ENCODE measurements around the gene CAAP1.

CAAP1 gene

GRCh38 chr9:26925609-26926008, 33.0 kb upstream of the CAAP1 start:
- Histone ChIP-seq H3K9me3 (replicated peaks; ENCODE audit: insufficient read depth, low read length) (no peaks in the 10 kb centered on the region), H3K79me2 (ENCODE audit: low read length) (no peaks in the 10 kb centered on the region; the same call in 1 of the 2 replicates), H3K4me2 (ENCODE audit: low read depth, low read length) (no peak overlapping the region), H2AFZ (ENCODE audit: low read length) (no peak overlapping the region), H3K36me3 (replicated peaks; ENCODE audit: insufficient read depth, low read length) (no peaks in the 10 kb centered on the region), H4K20me1 (ENCODE audit: insufficient read depth, low read length) (no peaks in the 10 kb centered on the region), H3K27me3 (replicated peaks; ENCODE audit: insufficient read depth, low read length) (no peaks in the 10 kb centered on the region), H3K9ac (ENCODE audit: low read length) (no peak overlapping the region), H3K27ac (ENCODE audit: low read length) (no peak overlapping the region), H3K4me1 (ENCODE audit: low read length) (no peaks in the 10 kb centered on the region), H3K9me2 (replicated peaks; ENCODE audit: insufficient read depth, low read length) (no peaks in the 10 kb centered on the region), H3K4me3 (ENCODE audit: low read length) (no peak overlapping the region), H3F3A (ENCODE audit: insufficient read depth, low read length) (no peaks in the 10 kb centered on the region)
- DNase-seq: no peak
- no peak for TF ChIP-seq EZH2phosphoT487 (IDR thresholded peaks at IDR 0.05; ENCODE audit: low read length)
- TF ChIP-seq, protein P1, sequence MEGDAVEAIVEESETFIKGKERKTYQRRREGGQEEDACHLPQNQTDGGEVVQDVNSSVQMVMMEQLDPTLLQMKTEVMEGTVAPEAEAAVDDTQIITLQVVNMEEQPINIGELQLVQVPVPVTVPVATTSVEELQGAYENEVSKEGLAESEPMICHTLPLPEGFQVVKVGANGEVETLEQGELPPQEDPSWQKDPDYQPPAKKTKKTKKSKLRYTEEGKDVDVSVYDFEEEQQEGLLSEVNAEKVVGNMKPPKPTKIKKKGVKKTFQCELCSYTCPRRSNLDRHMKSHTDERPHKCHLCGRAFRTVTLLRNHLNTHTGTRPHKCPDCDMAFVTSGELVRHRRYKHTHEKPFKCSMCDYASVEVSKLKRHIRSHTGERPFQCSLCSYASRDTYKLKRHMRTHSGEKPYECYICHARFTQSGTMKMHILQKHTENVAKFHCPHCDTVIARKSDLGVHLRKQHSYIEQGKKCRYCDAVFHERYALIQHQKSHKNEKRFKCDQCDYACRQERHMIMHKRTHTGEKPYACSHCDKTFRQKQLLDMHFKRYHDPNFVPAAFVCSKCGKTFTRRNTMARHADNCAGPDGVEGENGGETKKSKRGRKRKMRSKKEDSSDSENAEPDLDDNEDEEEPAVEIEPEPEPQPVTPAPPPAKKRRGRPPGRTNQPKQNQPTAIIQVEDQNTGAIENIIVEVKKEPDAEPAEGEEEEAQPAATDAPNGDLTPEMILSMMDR (IDR thresholded peaks at IDR 0.05; ENCODE audit: low read length): no peak
- TF ChIP-seq EZH2 (optimal IDR thresholded peaks at IDR 0.05; ENCODE audit: low read depth, low read length): no peak

DNA sequence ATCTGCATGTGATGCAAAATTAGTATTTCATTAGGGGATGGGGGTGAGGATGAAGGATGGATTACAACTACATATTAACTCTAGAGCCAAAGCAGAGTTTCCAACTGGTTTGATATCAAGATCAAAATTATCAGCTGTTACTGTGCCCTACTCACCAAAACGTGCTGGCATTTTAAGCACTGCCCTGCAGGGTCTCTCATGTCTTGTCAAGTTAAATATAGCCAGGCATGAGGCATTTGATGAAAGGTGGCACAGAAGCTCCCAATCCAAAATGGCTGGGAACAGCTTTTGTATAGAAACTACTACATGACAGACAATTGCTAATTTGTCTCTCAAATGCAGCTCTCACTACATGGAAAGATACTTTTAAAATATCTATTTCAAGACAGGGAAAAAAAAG, 27.1 kb upstream of the CAAP1 start:
- TF ChIP-seq EZH2phosphoT487 (IDR thresholded peaks at IDR 0.05; ENCODE audit: low read length): no peak
- TF ChIP-seq, protein P1 (IDR thresholded peaks at IDR 0.05; ENCODE audit: low read length): no peak
- TF ChIP-seq EZH2 (optimal IDR thresholded peaks at IDR 0.05; ENCODE audit: low read depth, low read length): no peak
- Histone ChIP-seq H3K79me2 (ENCODE audit: low read length) (no peaks in the 10 kb centered on the region), H3K27ac (ENCODE audit: low read length) (no peak overlapping the region), H3F3A (ENCODE audit: insufficient read depth, low read length) (no peaks in the 10 kb centered on the region; the same call in 1 of the 2 replicates), H3K27me3 (replicated peaks; ENCODE audit: insufficient read depth, low read length) (no peaks in the 10 kb centered on the region), H3K4me3 (ENCODE audit: low read length) (no peak overlapping the region), H3K4me1 (ENCODE audit: low read length) (no peaks in the 10 kb centered on the region), H3K36me3 (replicated peaks; ENCODE audit: insufficient read depth, low read length) (no peaks in the 10 kb centered on the region), H4K20me1 (ENCODE audit: insufficient read depth, low read length) (no peaks in the 10 kb centered on the region), H3K9ac (ENCODE audit: low read length) (no peak overlapping the region), H3K9me3 (replicated peaks; ENCODE audit: insufficient read depth, low read length) (no peaks in the 10 kb centered on the region), H2AFZ (ENCODE audit: low read length) (no peak overlapping the region), H3K4me2 (ENCODE audit: low read depth, low read length) (no peak overlapping the region), H3K9me2 (replicated peaks; ENCODE audit: insufficient read depth, low read length) (no peaks in the 10 kb centered on the region)
- DNase-seq: no peak

GRCh38 chr9:26913138-26913668, 20.6 kb upstream of the CAAP1 start:
- Histone ChIP-seq H3K9me3 (replicated peaks; ENCODE audit: insufficient read depth, low read length) (no peaks in the 10 kb centered on the region), H3K9ac (ENCODE audit: low read length) (no peak overlapping the region), H3K79me2 (ENCODE audit: low read length) (no peaks in the 10 kb centered on the region), H3K27me3 (replicated peaks; ENCODE audit: insufficient read depth, low read length) (no peaks in the 10 kb centered on the region), H3K9me2 (replicated peaks; ENCODE audit: insufficient read depth, low read length) (no peaks in the 10 kb centered on the region), H3K36me3 (replicated peaks; ENCODE audit: insufficient read depth, low read length) (no peaks in the 10 kb centered on the region), H4K20me1 (ENCODE audit: insufficient read depth, low read length) (no peaks in the 10 kb centered on the region), H3F3A (ENCODE audit: insufficient read depth, low read length) (no peaks in the 10 kb centered on the region; the same call in 1 of the 2 replicates), H3K27ac (ENCODE audit: low read length) (no peak overlapping the region), H3K4me1 (ENCODE audit: low read length) (no peaks in the 10 kb centered on the region), H2AFZ (ENCODE audit: low read length) (no peak overlapping the region), H3K4me2 (ENCODE audit: low read depth, low read length) (no peak overlapping the region), H3K4me3 (ENCODE audit: low read length) (no peak overlapping the region)
- TF ChIP-seq EZH2 (optimal IDR thresholded peaks at IDR 0.05; ENCODE audit: low read depth, low read length) (no peak), EZH2phosphoT487 (IDR thresholded peaks at IDR 0.05; ENCODE audit: low read length) (no peak)
- TF ChIP-seq, protein P1 (IDR thresholded peaks at IDR 0.05; ENCODE audit: low read length): no peak
- DNase-seq: no peak
